Measurements from ENCODE around the gene ZNF319.

The ZNF319 gene
- total RNA-seq, result 0.95 to 16.5 (median 8.4) reads per million in 17 experiments

DNA sequence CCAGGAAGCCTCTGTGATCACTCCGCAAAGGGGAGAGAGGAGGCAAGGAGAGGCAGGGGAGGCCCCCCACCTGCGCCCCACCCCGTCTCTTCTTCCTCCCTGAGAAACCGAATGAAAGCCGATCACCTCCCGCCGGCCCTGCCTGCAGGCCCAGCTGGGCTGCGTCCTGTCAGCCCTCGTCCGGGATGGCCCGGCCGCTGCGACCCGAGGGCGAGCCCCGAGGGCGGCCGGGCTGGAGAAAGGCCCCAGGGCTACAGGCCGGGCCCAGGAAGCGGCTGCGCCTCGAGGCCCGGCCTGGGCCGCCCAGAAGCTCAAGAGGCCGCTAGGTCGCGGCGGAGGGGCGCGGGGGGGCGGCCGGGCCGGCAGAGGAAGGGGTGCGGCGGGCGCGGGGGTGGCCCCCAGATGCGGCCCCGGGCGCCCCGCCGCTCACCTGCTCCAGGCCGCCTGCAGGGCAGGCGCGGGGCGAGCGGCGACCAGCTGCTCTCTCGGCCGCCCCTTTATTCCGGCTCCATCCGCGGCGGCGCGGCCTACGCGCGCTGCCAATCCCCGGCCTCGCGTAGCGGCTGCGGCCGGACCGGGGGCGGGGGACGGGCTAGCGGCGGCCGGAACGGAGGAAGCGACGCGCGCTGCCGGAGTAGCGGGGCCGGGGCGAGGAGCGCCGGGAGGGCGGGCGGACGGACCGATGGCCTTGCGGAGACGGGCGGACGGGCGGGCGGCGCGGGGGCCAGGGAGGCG lies at the start of gene ZNF319:
TSS of gene ZNF319 (minus strand) at position 702 of the 735 bp plus-strand sequence. CDS start 2,407 bp downstream, outside the sequence.
- DNase-seq, result peak in 2 of 4 experiments; percentile 28 to 61

- DNase-seq, result no peak
These were observed 49.0 kb upstream of the ZNF319 start for GRCh38 chr16:58049232-58050185.

DNA sequence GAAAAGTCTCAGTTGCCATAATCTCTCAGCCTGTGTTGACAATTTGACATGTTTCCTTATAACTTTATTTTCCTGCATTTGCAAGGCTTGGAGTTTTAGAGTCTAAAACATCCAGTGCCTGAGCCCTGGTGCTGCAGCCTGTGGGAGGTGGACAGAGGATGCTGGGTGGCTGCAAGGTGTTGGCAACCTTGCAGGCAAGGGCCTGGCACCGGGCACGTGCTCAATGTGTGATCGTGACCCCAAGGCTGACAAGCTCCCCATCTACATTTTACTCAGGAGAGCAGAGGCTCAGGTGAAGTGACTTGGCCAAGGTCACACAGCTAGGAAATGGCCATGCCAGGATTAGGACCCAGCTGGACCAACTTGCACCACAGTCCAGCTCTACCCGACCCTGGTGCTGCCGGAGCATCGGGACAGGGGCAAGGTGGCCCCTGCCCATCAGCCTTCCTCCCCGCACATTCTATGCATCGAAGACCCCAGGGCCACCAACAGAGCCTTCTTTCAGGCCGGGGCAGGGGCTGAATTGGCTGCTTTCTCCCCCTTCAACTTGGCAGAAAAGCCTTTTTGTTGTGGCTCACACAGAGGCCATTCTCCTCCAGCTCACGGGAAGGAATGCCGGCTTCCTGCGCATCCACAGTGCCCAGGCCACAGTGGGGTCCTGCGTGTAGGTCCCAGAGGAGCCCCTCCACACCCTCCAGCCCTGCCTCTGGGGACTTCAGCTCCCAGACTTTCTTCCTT lies 48.2 kb upstream of the ZNF319 start:
- no peak for DNase-seq

DNA sequence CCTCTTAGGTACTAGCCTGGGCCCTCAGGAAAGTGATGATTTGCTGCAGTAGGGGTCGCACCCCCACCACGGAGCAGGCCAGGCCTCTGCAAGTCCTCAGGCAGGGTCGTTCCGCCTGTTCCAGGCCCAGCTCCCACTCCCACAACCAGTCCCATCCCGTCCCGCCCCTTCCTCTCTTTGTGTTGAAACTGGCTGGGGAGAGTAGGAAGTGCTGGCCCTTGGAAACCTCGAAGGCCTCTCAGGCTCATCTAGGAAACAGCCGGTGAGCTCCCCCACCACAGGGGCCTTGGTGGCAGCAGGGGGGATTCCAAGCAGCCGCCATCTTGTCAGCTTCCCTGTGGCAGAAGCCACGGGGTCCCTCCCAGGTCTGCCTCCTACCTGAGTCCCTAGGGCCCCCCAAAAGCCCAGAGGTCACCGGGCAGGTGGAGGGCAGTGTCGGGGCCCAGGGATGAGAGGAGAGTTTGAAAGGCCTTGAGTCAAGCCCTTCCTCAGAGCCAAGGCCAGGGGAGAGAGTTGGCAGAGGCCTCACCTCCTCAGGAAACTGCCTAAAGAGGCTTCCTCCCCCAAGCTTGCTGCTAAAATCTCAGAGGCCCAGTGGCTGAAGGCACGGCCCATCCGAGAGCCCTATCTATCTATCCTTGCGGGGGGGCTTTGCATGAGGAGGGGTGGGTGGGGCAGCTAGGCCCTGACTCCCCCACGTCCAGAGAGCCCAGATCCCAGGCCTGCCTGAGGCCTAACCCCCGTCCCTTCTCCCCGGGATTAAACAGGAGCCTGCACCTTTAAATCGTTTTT lies 47.3 kb upstream of the ZNF319 start:
- DNase-seq, result no peak

- DNase-seq, result no peak
These were observed 46.5 kb upstream of the ZNF319 start for GRCh38 chr16:58046936-58047335.

GRCh38 chr16:58046054-58046881 lies 45.8 kb upstream of the ZNF319 start:
- peak; percentile 55 to 83 (median 78) for DNase-seq

GRCh38 chr16:58045096-58045495 lies 44.6 kb upstream of the ZNF319 start:
- DNase-seq, result no peak

DNA sequence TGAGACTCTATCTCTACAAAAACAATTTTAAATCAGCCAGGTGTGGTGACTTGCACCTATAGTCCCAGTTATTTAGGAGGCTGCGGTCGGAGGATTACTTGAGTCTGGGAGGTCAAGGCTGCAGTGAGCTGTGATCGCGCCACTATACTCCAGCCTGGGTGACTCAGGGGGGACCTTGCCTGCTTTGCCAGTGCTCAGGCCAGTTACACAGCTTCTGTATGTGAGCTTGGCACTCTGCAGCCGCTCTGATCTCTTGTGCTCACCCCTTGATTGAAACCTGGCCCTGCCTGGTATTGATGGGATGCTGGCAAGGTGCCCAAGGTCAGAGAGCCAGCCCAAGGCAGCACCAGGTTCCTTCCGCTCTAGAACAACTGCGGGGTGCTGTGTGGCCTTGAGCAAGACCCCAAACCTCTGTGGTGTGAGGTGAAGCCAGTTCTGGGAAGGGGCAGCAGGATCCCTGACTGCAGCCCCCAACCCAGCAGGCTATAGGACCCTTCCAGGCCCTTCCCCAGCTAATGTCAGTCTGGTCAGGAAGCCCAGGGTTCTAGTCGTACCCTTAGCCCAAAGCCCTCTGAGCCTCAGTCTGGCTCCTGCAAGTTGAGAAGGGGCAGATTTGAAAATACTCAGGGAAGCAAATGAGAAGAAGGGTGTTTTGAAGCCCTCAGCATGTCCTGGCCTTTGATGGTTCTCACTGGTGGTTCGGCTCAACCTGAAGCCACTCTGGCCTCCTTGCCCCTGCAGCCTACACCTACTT lies 44.0 kb upstream of the ZNF319 start:
- DNase-seq, result no peak

- no peak for DNase-seq
These were observed 43.2 kb upstream of the ZNF319 start for GRCh38 chr16:58043571-58044155.

DNA sequence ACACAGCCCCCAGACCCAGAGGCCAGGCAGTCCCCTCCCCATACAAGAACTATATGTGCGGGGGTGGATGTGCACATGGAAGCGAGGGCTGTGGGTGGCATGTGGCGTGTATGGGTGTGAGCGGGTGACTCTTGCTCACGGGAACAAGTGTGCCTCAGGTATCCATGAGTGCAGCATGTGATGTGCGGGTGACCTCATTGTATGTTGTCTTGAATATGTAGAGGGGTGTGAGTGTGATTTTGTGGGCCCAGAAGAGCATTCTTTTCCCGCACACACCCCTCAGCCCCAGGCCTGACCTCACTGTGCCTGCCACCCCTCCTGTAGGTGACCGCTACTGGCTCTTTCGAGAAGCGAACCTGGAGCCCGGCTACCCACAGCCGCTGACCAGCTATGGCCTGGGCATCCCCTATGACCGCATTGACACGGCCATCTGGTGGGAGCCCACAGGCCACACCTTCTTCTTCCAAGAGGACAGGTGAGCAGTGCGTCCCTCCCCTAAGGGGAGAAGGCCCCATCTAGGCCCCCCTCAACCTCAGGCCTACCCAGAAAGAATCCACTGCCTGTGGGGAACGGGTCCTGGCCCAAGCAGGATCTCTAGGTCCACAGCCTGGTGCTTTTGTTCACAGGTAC lies 42.5 kb upstream of the ZNF319 start:
- DNase-seq, result no peak

DNA sequence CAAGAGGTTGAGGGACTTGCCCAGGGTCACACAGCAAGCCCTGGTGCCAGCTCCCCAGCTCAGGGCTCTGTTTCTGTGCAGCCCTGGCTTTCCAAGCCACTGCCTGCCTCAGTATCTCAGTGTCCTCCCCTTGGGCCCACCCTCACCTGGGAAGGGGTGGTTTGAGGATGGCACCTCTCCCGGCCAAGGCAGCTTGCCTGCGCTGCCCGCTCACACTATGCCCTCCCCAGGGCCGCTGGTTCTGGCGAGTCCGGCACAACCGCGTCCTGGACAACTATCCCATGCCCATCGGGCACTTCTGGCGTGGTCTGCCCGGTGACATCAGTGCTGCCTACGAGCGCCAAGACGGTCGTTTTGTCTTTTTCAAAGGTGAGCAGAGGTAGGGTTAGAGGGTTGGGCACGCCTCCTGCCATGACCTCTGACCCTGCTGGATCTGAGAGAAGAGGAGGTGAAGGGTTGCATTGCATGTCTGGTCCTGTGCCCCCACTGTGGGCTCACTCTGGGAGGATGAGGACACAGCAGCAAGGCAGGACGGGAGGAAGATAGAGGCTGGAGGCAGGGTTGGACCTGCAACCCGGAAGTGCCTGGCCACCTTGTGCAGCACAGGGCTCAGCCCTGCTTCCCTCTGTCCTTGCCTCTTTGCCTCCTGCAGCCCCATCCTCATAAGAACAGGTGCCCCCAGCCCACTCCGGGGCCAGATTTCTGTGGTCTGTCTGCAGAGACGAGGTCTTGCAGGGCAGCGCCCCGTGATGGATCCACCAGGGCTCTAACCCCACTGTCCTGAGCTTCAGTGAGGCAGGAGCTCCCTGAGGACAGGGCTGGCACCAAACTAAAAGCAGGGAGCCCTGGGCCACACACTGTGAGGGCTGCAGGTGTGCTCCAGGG lies 41.8 kb upstream of the ZNF319 start:
- no peak for DNase-seq

DNA sequence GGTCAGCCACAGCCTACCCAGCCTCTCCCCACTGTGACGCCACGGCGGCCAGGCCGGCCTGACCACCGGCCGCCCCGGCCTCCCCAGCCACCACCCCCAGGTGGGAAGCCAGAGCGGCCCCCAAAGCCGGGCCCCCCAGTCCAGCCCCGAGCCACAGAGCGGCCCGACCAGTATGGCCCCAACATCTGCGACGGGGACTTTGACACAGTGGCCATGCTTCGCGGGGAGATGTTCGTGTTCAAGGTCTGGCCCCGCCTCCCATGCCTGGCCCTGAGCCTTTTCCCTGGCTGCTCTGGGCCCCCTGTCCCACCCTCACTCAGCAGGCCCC lies 41.1 kb upstream of the ZNF319 start:
- DNase-seq, result peak in 1 of 4 experiments; percentile 1

- DNase-seq, result no peak
These were observed 40.6 kb upstream of the ZNF319 start for GRCh38 chr16:58040945-58041627.

DNA sequence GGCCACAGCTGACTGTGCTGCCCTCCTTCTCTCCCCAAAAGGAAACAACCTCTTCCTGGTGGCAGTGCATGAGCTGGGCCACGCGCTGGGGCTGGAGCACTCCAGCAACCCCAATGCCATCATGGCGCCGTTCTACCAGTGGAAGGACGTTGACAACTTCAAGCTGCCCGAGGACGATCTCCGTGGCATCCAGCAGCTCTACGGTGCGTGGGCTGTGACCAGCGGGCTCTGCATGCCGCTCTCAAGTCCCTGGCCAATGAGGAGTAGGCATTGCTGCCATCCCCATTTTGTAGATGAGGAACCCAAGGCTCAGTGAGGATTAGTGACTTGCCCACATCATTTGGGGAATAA lies 40.0 kb upstream of the ZNF319 start:
- no peak for DNase-seq

GRCh38 chr16:58039829-58040495 lies 39.5 kb upstream of the ZNF319 start:
- DNase-seq, result no peak

DNA sequence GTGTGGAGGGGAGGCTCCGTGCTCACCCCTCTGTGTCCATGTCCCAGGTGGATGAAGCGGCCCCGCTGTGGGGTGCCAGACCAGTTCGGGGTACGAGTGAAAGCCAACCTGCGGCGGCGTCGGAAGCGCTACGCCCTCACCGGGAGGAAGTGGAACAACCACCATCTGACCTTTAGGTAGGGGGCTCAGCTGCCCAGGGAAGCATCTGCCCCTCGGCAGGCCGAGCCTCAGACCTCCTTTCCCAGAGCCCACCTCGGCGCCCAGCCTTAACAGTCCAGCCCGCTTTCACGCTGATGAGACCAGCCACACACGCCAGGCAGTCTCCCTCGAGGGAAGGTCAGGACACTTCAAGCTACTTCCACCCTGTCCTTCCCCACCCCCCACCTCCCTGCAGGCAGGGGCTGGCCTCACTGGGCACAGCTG lies 37.8 kb upstream of the ZNF319 start:
- DNase-seq, result no peak

GRCh38 chr16:58037365-58038057 lies 37.0 kb upstream of the ZNF319 start:
- DNase-seq, result no peak
